Measurements from ENCODE around the gene DNAJC12. TPM values are rescaled to one million over a fixed set of nuclear protein-coding genes. Genes with fewer than 3 reads are reported as not detected.

DNAJC12 gene
- polyA plus RNA-seq, 1 of the 3 experiments (the other 2 are of a cell fraction) = 7.9 TPM

DNA sequence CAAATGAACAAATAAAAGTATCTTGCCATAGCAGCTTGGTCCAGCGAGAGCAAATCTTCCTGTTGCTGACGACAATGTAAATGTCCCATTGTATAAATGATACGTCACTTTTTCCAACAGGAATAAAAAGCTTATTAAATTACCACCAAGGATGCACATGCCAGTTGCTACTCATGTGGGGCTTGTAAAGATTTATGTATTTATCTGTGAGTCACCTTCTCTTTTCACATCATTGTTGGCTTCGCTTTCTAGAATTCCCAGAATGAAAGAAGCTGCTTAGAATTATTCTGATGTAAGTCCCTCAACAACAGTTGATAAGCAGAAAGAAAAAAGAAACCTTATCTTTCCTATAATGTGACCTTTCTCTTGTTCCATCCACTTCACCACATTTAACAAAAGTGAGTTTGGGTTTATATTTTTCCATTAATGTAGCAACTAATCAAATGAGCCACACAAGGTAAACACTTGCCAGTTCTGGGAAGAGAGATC is 22.4 kb downstream of the DNAJC12 start:
- Histone ChIP-seq H3K79me2 (ENCODE audit: insufficient read depth) (no peaks in the 10 kb centered on the region), H3F3A (replicated peaks; ENCODE audit: insufficient read depth) (peaks cover 7% of the 10 kb centered on the region), H3K9me2 (no peaks in the 10 kb centered on the region), H3K27me3 (ENCODE audit: insufficient read depth) (no peaks in the 10 kb centered on the region), H2AFZ (ENCODE audit: low read depth) (no peak overlapping the region), H3K9me3 (no peaks in the 10 kb centered on the region), H3K4me2 (no peak overlapping the region), H4K20me1 (ENCODE audit: insufficient read depth) (no peaks in the 10 kb centered on the region), H3K9ac (no peak overlapping the region), H3K27ac (ENCODE audit: low read depth in 2 of 2, low read length in 1 of 2) (peak overlapping the region in 1 of 2 experiments; percentile 60; a peak in 3 of 4 replicates), H3K4me3 (ENCODE audit: low read depth in 2 of 2, low read length in 1 of 2) (no peak overlapping the region), H3K4me1 (ENCODE audit: control insufficient read depth in 1 of 2, insufficient read depth in 2 of 2, low read depth in 1 of 2, low read length in 1 of 2) (peaks cover 0 to 17% of the 10 kb centered on the region in 2 experiments; a peak in 1 of 4 replicates), H3K36me3 (replicated peaks in 1 of 2; ENCODE audit: control insufficient read depth in 1 of 2, insufficient read depth in 2 of 2, low read length in 1 of 2) (no peaks in the 10 kb centered on the region)
- ChIA-PET POLR2A (no interaction called here), CTCF (interaction anchor here (1.0 to 1.2 kb wide), 2 partner anchors 8 to 40 kb away, joined by 3 read pairs; no protein-coding TSS in a partner anchor)
- 18% methylated on average over 4 of the region's 4 CpGs for WGBS (ENCODE audit: low lambda C conversion rate)
- no peak for DNase-seq
- TF ChIP-seq MXI1 (IDR thresholded peaks at IDR 0.05; ENCODE audit: low read depth, low read length) (no peak), SIN3A (IDR thresholded peaks at IDR 0.05; ENCODE audit: borderline replicate concordance, low read depth, low read length) (no peak), FOXJ3 (CRISPR knock-in tag; IDR thresholded peaks at IDR 0.05) (no peak), EZH2phosphoT487 (IDR thresholded peaks at IDR 0.05; ENCODE audit: borderline replicate concordance, low read depth) (no peak), EP300 (IDR thresholded peaks at IDR 0.05; ENCODE audit: borderline replicate concordance in 1 of 2, low read depth in 1 of 2, low read length in 1 of 2) (no peak), RAD21 (IDR thresholded peaks at IDR 0.05; ENCODE audit: low read length) (no peak), TCF12 (IDR thresholded peaks at IDR 0.05) (peak; percentile 19; the same call in 1 of the 2 replicates), GATA2 (CRISPR knock-in tag; IDR thresholded peaks at IDR 0.05) (no peak), FOXM1 (IDR thresholded peaks at IDR 0.05; ENCODE audit: low read depth) (no peak), RCOR1 (IDR thresholded peaks at IDR 0.05; ENCODE audit: low read length) (no peak), TAF1 (IDR thresholded peaks at IDR 0.05; ENCODE audit: borderline replicate concordance, low read depth, low read length) (no peak), ELF1 (IDR thresholded peaks at IDR 0.05) (no peak), YY1 (IDR thresholded peaks at IDR 0.05; ENCODE audit: low read depth) (no peak), NFIC (IDR thresholded peaks at IDR 0.05; ENCODE audit: borderline replicate concordance) (no peak), FOSL2 (IDR thresholded peaks at IDR 0.05; ENCODE audit: borderline replicate concordance, low read depth) (peak; percentile 30; the same call in 1 of the 2 replicates), CHD2 (IDR thresholded peaks at IDR 0.05; ENCODE audit: low read length, partially characterized antibody) (no peak), JUND (IDR thresholded peaks at IDR 0.05) (0 out of 2 replicates have a peak, but pooled peaks have one; percentile 21), GABPA (IDR thresholded peaks at IDR 0.05; ENCODE audit: low read depth) (no peak)
- TF ChIP-seq, protein P1, sequence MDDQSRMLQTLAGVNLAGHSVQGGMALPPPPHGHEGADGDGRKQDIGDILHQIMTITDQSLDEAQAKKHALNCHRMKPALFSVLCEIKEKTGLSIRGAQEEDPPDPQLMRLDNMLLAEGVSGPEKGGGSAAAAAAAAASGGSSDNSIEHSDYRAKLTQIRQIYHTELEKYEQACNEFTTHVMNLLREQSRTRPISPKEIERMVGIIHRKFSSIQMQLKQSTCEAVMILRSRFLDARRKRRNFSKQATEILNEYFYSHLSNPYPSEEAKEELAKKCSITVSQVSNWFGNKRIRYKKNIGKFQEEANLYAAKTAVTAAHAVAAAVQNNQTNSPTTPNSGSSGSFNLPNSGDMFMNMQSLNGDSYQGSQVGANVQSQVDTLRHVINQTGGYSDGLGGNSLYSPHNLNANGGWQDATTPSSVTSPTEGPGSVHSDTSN (IDR thresholded peaks at IDR 0.05) = peak; percentile 46
- TF ChIP-seq, protein P2, sequence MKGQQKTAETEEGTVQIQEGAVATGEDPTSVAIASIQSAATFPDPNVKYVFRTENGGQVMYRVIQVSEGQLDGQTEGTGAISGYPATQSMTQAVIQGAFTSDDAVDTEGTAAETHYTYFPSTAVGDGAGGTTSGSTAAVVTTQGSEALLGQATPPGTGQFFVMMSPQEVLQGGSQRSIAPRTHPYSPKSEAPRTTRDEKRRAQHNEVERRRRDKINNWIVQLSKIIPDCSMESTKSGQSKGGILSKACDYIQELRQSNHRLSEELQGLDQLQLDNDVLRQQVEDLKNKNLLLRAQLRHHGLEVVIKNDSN (IDR thresholded peaks at IDR 0.05; ENCODE audit: borderline replicate concordance, low read depth) = no peak
- TF ChIP-seq, protein P3, sequence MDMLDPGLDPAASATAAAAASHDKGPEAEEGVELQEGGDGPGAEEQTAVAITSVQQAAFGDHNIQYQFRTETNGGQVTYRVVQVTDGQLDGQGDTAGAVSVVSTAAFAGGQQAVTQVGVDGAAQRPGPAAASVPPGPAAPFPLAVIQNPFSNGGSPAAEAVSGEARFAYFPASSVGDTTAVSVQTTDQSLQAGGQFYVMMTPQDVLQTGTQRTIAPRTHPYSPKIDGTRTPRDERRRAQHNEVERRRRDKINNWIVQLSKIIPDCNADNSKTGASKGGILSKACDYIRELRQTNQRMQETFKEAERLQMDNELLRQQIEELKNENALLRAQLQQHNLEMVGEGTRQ (IDR thresholded peaks at IDR 0.05; ENCODE audit: borderline replicate concordance, low read depth, low read length) = no peak
- TF ChIP-seq, protein P4, sequence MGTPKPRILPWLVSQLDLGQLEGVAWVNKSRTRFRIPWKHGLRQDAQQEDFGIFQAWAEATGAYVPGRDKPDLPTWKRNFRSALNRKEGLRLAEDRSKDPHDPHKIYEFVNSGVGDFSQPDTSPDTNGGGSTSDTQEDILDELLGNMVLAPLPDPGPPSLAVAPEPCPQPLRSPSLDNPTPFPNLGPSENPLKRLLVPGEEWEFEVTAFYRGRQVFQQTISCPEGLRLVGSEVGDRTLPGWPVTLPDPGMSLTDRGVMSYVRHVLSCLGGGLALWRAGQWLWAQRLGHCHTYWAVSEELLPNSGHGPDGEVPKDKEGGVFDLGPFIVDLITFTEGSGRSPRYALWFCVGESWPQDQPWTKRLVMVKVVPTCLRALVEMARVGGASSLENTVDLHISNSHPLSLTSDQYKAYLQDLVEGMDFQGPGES (IDR thresholded peaks at IDR 0.05; ENCODE audit: low read depth, low read length) = no peak
- TF ChIP-seq, protein P5, sequence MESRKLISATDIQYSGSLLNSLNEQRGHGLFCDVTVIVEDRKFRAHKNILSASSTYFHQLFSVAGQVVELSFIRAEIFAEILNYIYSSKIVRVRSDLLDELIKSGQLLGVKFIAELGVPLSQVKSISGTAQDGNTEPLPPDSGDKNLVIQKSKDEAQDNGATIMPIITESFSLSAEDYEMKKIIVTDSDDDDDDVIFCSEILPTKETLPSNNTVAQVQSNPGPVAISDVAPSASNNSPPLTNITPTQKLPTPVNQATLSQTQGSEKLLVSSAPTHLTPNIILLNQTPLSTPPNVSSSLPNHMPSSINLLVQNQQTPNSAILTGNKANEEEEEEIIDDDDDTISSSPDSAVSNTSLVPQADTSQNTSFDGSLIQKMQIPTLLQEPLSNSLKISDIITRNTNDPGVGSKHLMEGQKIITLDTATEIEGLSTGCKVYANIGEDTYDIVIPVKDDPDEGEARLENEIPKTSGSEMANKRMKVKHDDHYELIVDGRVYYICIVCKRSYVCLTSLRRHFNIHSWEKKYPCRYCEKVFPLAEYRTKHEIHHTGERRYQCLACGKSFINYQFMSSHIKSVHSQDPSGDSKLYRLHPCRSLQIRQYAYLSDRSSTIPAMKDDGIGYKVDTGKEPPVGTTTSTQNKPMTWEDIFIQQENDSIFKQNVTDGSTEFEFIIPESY (IDR thresholded peaks at IDR 0.05; ENCODE audit: borderline replicate concordance, low read depth) = no peak
- TF ChIP-seq, protein P6, sequence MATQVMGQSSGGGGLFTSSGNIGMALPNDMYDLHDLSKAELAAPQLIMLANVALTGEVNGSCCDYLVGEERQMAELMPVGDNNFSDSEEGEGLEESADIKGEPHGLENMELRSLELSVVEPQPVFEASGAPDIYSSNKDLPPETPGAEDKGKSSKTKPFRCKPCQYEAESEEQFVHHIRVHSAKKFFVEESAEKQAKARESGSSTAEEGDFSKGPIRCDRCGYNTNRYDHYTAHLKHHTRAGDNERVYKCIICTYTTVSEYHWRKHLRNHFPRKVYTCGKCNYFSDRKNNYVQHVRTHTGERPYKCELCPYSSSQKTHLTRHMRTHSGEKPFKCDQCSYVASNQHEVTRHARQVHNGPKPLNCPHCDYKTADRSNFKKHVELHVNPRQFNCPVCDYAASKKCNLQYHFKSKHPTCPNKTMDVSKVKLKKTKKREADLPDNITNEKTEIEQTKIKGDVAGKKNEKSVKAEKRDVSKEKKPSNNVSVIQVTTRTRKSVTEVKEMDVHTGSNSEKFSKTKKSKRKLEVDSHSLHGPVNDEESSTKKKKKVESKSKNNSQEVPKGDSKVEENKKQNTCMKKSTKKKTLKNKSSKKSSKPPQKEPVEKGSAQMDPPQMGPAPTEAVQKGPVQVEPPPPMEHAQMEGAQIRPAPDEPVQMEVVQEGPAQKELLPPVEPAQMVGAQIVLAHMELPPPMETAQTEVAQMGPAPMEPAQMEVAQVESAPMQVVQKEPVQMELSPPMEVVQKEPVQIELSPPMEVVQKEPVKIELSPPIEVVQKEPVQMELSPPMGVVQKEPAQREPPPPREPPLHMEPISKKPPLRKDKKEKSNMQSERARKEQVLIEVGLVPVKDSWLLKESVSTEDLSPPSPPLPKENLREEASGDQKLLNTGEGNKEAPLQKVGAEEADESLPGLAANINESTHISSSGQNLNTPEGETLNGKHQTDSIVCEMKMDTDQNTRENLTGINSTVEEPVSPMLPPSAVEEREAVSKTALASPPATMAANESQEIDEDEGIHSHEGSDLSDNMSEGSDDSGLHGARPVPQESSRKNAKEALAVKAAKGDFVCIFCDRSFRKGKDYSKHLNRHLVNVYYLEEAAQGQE (IDR thresholded peaks at IDR 0.05; ENCODE audit: low read depth, low read length) = no peak
